Fibroblast of villous mesenchyme (primary cell): Measurements from ENCODE around the gene MSLN. TPM values are rescaled to one million over a fixed set of nuclear protein-coding genes. Genes with fewer than 3 reads are reported as not detected.
A peak's percentile ranks its signal among the peaks of the same experiment; 100 is the strongest.
"Not testable (repeated sequence)": the region's sequence is repeated elsewhere in the genome, so short reads cannot be mapped to it uniquely, and the experiment has no call there.

Experiments used
- DNase-seq: peaks from one replicate; pipeline ENCODE4 v3.0.0-alpha.2; 2010; ENCODE audit warnings: low read depth
- H3K4me3 ChIP-seq: 2 replicates; pipeline ENCODE4 v1.5.1; 2011; ENCODE audit warnings: low read depth, mild to moderate bottlenecking, low read length
- CTCF ChIP-seq: IDR thresholded peaks from 2 replicates; pipeline ENCODE4 v1.5.1; 2012; ENCODE audit warnings: low read depth, mild to moderate bottlenecking, low read length; ENCODE audit not compliant: insufficient read depth
- total RNA-seq: library from RNA; depleted of rRNA; stranded (reverse); fragments of >200 nt; gene quantifications from 2 replicates; pipeline ENCODE4 v1.2.3, GENCODE V29; 2012

Gene MSLN
- total RNA-seq, 1 donor: 0.86 TPM

GRCh38 chr16:739560-740458 lies 20.7 kb upstream of the MSLN start:
- DNase-seq: no peak
- no peak for TF ChIP-seq CTCF
- peak overlapping the region; percentile 84 for H3K4me3 ChIP-seq

GRCh38 chr16:740459-740763 lies 20.1 kb upstream of the MSLN start:
- no peak for TF ChIP-seq CTCF
- H3K4me3 ChIP-seq: peak overlapping the region; percentile 84
- DNase-seq: no peak

GRCh38 chr16:740764-741505 lies 19.6 kb upstream of the MSLN start, which contains the start of gene CIAO3:
TSS of gene CIAO3 (minus strand) at chr16:740997. CDS start at chr16:740985, 12 bp downstream.
- H3K4me3 ChIP-seq: peak within 1 kb of the TSS; percentile 84

GRCh38 chr16:741986-742629 lies 18.4 kb upstream of the MSLN start:
- H3K4me3 ChIP-seq: no peak overlapping the region
- no peak for TF ChIP-seq CTCF
- DNase-seq: no peak

More at GRCh38 chr16:740764-741505, 19.6 kb upstream of the MSLN start, which contains the start of gene CIAO3:
- TF ChIP-seq CTCF: peak; percentile 80
- DNase-seq: peak; percentile 89

- H3K4me3 ChIP-seq, DNase-seq: not testable (repeated sequence)
Measured at GRCh38 chr16:742894-743293, 17.6 kb upstream of the MSLN start.

- no peak overlapping the region for H3K4me3 ChIP-seq
- no peak for DNase-seq
- TF ChIP-seq CTCF: peak; percentile 12
Measured at GRCh38 chr16:743794-744500, 16.6 kb upstream of the MSLN start.
